ENCODE results near the gene KMT2C. TPM values are rescaled to one million over a fixed set of nuclear protein-coding genes. Genes with fewer than 3 reads are reported as not detected.

KMT2C gene
- total and polyA plus RNA-seq, 2 of the 8 experiments (the other 6 are each of a cell fraction or from before 2014, with no cell fraction given), result 9.1 to 40.8 TPM

- TF ChIP-seq, protein P1, sequence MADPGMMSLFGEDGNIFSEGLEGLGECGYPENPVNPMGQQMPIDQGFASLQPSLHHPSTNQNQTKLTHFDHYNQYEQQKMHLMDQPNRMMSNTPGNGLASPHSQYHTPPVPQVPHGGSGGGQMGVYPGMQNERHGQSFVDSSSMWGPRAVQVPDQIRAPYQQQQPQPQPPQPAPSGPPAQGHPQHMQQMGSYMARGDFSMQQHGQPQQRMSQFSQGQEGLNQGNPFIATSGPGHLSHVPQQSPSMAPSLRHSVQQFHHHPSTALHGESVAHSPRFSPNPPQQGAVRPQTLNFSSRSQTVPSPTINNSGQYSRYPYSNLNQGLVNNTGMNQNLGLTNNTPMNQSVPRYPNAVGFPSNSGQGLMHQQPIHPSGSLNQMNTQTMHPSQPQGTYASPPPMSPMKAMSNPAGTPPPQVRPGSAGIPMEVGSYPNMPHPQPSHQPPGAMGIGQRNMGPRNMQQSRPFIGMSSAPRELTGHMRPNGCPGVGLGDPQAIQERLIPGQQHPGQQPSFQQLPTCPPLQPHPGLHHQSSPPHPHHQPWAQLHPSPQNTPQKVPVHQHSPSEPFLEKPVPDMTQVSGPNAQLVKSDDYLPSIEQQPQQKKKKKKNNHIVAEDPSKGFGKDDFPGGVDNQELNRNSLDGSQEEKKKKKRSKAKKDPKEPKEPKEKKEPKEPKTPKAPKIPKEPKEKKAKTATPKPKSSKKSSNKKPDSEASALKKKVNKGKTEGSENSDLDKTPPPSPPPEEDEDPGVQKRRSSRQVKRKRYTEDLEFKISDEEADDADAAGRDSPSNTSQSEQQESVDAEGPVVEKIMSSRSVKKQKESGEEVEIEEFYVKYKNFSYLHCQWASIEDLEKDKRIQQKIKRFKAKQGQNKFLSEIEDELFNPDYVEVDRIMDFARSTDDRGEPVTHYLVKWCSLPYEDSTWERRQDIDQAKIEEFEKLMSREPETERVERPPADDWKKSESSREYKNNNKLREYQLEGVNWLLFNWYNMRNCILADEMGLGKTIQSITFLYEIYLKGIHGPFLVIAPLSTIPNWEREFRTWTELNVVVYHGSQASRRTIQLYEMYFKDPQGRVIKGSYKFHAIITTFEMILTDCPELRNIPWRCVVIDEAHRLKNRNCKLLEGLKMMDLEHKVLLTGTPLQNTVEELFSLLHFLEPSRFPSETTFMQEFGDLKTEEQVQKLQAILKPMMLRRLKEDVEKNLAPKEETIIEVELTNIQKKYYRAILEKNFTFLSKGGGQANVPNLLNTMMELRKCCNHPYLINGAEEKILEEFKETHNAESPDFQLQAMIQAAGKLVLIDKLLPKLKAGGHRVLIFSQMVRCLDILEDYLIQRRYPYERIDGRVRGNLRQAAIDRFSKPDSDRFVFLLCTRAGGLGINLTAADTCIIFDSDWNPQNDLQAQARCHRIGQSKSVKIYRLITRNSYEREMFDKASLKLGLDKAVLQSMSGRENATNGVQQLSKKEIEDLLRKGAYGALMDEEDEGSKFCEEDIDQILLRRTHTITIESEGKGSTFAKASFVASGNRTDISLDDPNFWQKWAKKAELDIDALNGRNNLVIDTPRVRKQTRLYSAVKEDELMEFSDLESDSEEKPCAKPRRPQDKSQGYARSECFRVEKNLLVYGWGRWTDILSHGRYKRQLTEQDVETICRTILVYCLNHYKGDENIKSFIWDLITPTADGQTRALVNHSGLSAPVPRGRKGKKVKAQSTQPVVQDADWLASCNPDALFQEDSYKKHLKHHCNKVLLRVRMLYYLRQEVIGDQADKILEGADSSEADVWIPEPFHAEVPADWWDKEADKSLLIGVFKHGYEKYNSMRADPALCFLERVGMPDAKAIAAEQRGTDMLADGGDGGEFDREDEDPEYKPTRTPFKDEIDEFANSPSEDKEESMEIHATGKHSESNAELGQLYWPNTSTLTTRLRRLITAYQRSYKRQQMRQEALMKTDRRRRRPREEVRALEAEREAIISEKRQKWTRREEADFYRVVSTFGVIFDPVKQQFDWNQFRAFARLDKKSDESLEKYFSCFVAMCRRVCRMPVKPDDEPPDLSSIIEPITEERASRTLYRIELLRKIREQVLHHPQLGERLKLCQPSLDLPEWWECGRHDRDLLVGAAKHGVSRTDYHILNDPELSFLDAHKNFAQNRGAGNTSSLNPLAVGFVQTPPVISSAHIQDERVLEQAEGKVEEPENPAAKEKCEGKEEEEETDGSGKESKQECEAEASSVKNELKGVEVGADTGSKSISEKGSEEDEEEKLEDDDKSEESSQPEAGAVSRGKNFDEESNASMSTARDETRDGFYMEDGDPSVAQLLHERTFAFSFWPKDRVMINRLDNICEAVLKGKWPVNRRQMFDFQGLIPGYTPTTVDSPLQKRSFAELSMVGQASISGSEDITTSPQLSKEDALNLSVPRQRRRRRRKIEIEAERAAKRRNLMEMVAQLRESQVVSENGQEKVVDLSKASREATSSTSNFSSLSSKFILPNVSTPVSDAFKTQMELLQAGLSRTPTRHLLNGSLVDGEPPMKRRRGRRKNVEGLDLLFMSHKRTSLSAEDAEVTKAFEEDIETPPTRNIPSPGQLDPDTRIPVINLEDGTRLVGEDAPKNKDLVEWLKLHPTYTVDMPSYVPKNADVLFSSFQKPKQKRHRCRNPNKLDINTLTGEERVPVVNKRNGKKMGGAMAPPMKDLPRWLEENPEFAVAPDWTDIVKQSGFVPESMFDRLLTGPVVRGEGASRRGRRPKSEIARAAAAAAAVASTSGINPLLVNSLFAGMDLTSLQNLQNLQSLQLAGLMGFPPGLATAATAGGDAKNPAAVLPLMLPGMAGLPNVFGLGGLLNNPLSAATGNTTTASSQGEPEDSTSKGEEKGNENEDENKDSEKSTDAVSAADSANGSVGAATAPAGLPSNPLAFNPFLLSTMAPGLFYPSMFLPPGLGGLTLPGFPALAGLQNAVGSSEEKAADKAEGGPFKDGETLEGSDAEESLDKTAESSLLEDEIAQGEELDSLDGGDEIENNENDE (IDR thresholded peaks at IDR 0.05; ENCODE audit: insufficient replicate concordance, low read length), result no peak
- TF ChIP-seq TCF12 (IDR thresholded peaks at IDR 0.05; ENCODE audit: low read depth, low read length), result no peak
- no peak for TF ChIP-seq KDM1A (IDR thresholded peaks at IDR 0.05; ENCODE audit: borderline replicate concordance, low read length)
- no peak for TF ChIP-seq EGR1 (IDR thresholded peaks at IDR 0.05; ENCODE audit: borderline replicate concordance, low read depth, low read length)
- no peak for TF ChIP-seq SRF (IDR thresholded peaks at IDR 0.05; ENCODE audit: low read depth, low read length)
- no peak for TF ChIP-seq CHD1 (IDR thresholded peaks at IDR 0.05; ENCODE audit: low read depth, low read length)
- TF ChIP-seq CHD2 (IDR thresholded peaks at IDR 0.05; ENCODE audit: low read length), result no peak
These were observed 327.9 kb downstream of the KMT2C start (continued) for GRCh38 chr7:152107945-152108344.

Data from H1 (cell line).